NCI-H510A (cell line): ENCODE measurements around the gene ERICH2.
"Not testable (repeated sequence)": the region's sequence is repeated elsewhere in the genome, so short reads cannot be mapped to it uniquely, and the experiment has no call there.

ENCODE experiments used
- DNase-seq: peaks from one replicate; lab custom pipeline; 2025; lab: John Stamatoyannopoulos, UW

ERICH2 gene

GRCh38 chr2:170770008-170770605, at the start of gene ERICH2:
ERICH2 (plus strand) TSS chr2:170770378; CDS start chr2:170770682, 304 bp downstream.
- DNase-seq = peak; percentile 76

GRCh38 chr2:170721678-170722077, 48.5 kb upstream of the ERICH2 start:
- no peak for DNase-seq

GRCh38 chr2:170722301-170722700, 47.9 kb upstream of the ERICH2 start:
- DNase-seq = no peak

GRCh38 chr2:170723446-170723958, 46.7 kb upstream of the ERICH2 start:
- DNase-seq = no peak

GRCh38 chr2:170733798-170734600, 36.2 kb upstream of the ERICH2 start:
- no peak for DNase-seq

- DNase-seq = not testable (repeated sequence)
These were observed 35.6 kb upstream of the ERICH2 start for GRCh38 chr2:170734601-170735000.

GRCh38 chr2:170736628-170737027, 33.5 kb upstream of the ERICH2 start:
- DNase-seq = no peak

GRCh38 chr2:170737406-170737805, 32.8 kb upstream of the ERICH2 start:
- no peak for DNase-seq

GRCh38 chr2:170737821-170738220, 32.4 kb upstream of the ERICH2 start:
- DNase-seq = no peak

GRCh38 chr2:170739048-170739447, 31.1 kb upstream of the ERICH2 start:
- DNase-seq = no peak

GRCh38 chr2:170739507-170740046, 30.6 kb upstream of the ERICH2 start:
- DNase-seq = no peak

GRCh38 chr2:170740660-170741059, 29.5 kb upstream of the ERICH2 start:
- DNase-seq = no peak

- no peak for DNase-seq
These were observed 28.2 kb upstream of the ERICH2 start for GRCh38 chr2:170742000-170742399.

- no peak for DNase-seq
These were observed 27.2 kb upstream of the ERICH2 start for GRCh38 chr2:170742896-170743529.

GRCh38 chr2:170743530-170744239, 26.5 kb upstream of the ERICH2 start:
- DNase-seq = no peak

- DNase-seq = peak; percentile 52
These were observed 25.8 kb upstream of the ERICH2 start for GRCh38 chr2:170744248-170745002.

GRCh38 chr2:170745305-170745704, 24.9 kb upstream of the ERICH2 start:
- no peak for DNase-seq

GRCh38 chr2:170747921-170748320, 22.3 kb upstream of the ERICH2 start:
- DNase-seq = no peak

GRCh38 chr2:170751555-170751954, 18.6 kb upstream of the ERICH2 start:
- not testable (repeated sequence) for DNase-seq

- DNase-seq = no peak
These were observed 8.6 kb upstream of the ERICH2 start for GRCh38 chr2:170761572-170761971.

GRCh38 chr2:170762760-170763159, 7.4 kb upstream of the ERICH2 start:
- DNase-seq = no peak
